ENCODE results near the gene CNBP. TPM values are rescaled to one million over a fixed set of nuclear protein-coding genes. Genes with fewer than 3 reads are reported as not detected.
"Not testable (repeated sequence)": the region's sequence is repeated elsewhere in the genome, so short reads cannot be mapped to it uniquely, and the experiment has no call there.

CNBP gene
- total RNA-seq, 1 experiment from 2014 or later = 438 TPM

- H3K27me3 ChIP-seq (replicated peaks; ENCODE audit: insufficient read depth, low read depth, low read length, poor library complexity) = no peaks in the 10 kb centered on the region
- H3K4me3 ChIP-seq (ENCODE audit: low read depth, low read length, poor library complexity, severe bottlenecking) = no peak overlapping the region
- intact Hi-C loops (cut with micrococcal nuclease; ENCODE audit: unreplicated experiment) = no loop called here
- no peaks in the 10 kb centered on the region for H3K9me3 ChIP-seq (ENCODE audit: low read depth, low read length, poor library complexity, severe bottlenecking)
- H3K36me3 ChIP-seq (ENCODE audit: insufficient read depth, low read length, poor library complexity, severe bottlenecking) = no peaks in the 10 kb centered on the region
- DNase-seq (ENCODE audit: low spot score) = no peak
- TF ChIP-seq CTCF (conservative IDR thresholded peaks at IDR 0.05; ENCODE audit: low read depth, low read length) (no peak), EZH2 (IDR thresholded peaks at IDR 0.05; ENCODE audit: borderline replicate concordance, low read depth, low read length, poor library complexity, severe bottlenecking) (no peak)
- ChIA-PET POLR2A (ENCODE audit: low non-redundant PET) (no interaction called here), CTCF (no interaction called here)
- H3K27ac ChIP-seq (ENCODE audit: low read depth, low read length, poor library complexity, severe bottlenecking) = no peak overlapping the region
- BruUV-seq (replicated peaks) = no TSS peak
- H3K4me1 ChIP-seq (ENCODE audit: insufficient read depth, low read length, poor library complexity, severe bottlenecking) = no peaks in the 10 kb centered on the region
Measured at GRCh38 chr3:129197321-129197720, 13.6 kb upstream of the CNBP start.

GRCh38 chr3:129196601-129197000 lies 12.9 kb upstream of the CNBP start:
- DNase-seq (ENCODE audit: low spot score) = no peak
- Histone ChIP-seq H3K36me3 (ENCODE audit: insufficient read depth, low read length, poor library complexity, severe bottlenecking) (no peaks in the 10 kb centered on the region), H3K27ac (ENCODE audit: low read depth, low read length, poor library complexity, severe bottlenecking) (no peak overlapping the region), H3K27me3 (replicated peaks; ENCODE audit: insufficient read depth, low read depth, low read length, poor library complexity) (no peaks in the 10 kb centered on the region), H3K4me3 (ENCODE audit: low read depth, low read length, poor library complexity, severe bottlenecking) (no peak overlapping the region), H3K4me1 (ENCODE audit: insufficient read depth, low read length, poor library complexity, severe bottlenecking) (no peaks in the 10 kb centered on the region), H3K9me3 (ENCODE audit: low read depth, low read length, poor library complexity, severe bottlenecking) (no peaks in the 10 kb centered on the region)
- intact Hi-C loops (cut with micrococcal nuclease; ENCODE audit: unreplicated experiment) = no loop called here
- BruUV-seq (replicated peaks) = no TSS peak
- ChIA-PET POLR2A (ENCODE audit: low non-redundant PET) (interaction anchor here (0.6 kb wide), 1 partner anchor 8 kb away, joined by 3 read pairs; no protein-coding TSS in a partner anchor), CTCF (no interaction called here)
- TF ChIP-seq EZH2 (IDR thresholded peaks at IDR 0.05; ENCODE audit: borderline replicate concordance, low read depth, low read length, poor library complexity, severe bottlenecking) = no peak
- no peak for TF ChIP-seq CTCF (conservative IDR thresholded peaks at IDR 0.05; ENCODE audit: low read depth, low read length)

GRCh38 chr3:129195731-129196256 lies 12.1 kb upstream of the CNBP start:
- BruUV-seq (replicated peaks) = no TSS peak
- Histone ChIP-seq H3K4me3 (ENCODE audit: low read depth, low read length, poor library complexity, severe bottlenecking) (no peak overlapping the region), H3K27ac (ENCODE audit: low read depth, low read length, poor library complexity, severe bottlenecking) (no peak overlapping the region), H3K9me3 (ENCODE audit: low read depth, low read length, poor library complexity, severe bottlenecking) (no peaks in the 10 kb centered on the region), H3K36me3 (ENCODE audit: insufficient read depth, low read length, poor library complexity, severe bottlenecking) (no peaks in the 10 kb centered on the region), H3K4me1 (ENCODE audit: insufficient read depth, low read length, poor library complexity, severe bottlenecking) (no peaks in the 10 kb centered on the region), H3K27me3 (replicated peaks; ENCODE audit: insufficient read depth, low read depth, low read length, poor library complexity) (no peaks in the 10 kb centered on the region)
- CTCF ChIA-PET = no interaction called here
- POLR2A ChIA-PET (ENCODE audit: low non-redundant PET) = interaction anchor here (0.6 kb wide), 1 partner anchor 9 kb away, joined by 3 read pairs; no protein-coding TSS in a partner anchor
- TF ChIP-seq EZH2 (IDR thresholded peaks at IDR 0.05; ENCODE audit: borderline replicate concordance, low read depth, low read length, poor library complexity, severe bottlenecking) = no peak
- peak; percentile 22 for DNase-seq (ENCODE audit: low spot score)
- intact Hi-C loops (cut with micrococcal nuclease; ENCODE audit: unreplicated experiment) = no loop called here

GRCh38 chr3:129189793-129190192 lies 6.1 kb upstream of the CNBP start:
- BruUV-seq (replicated peaks); H3K27me3 ChIP-seq (replicated peaks; ENCODE audit: insufficient read depth, low read depth, low read length, poor library complexity); H3K36me3 ChIP-seq (ENCODE audit: insufficient read depth, low read length, poor library complexity, severe bottlenecking); H3K4me3 ChIP-seq (ENCODE audit: low read depth, low read length, poor library complexity, severe bottlenecking); CTCF ChIA-PET; DNase-seq (ENCODE audit: low spot score); intact Hi-C loops (cut with micrococcal nuclease; ENCODE audit: unreplicated experiment); POLR2A ChIA-PET (ENCODE audit: low non-redundant PET); H3K4me1 ChIP-seq (ENCODE audit: insufficient read depth, low read length, poor library complexity, severe bottlenecking); H3K27ac ChIP-seq (ENCODE audit: low read depth, low read length, poor library complexity, severe bottlenecking); H3K9me3 ChIP-seq (ENCODE audit: low read depth, low read length, poor library complexity, severe bottlenecking): not testable (repeated sequence)

Data from A673 (cell line).